Measurements from ENCODE around the gene SLC38A4.

The SLC38A4 gene

DNA sequence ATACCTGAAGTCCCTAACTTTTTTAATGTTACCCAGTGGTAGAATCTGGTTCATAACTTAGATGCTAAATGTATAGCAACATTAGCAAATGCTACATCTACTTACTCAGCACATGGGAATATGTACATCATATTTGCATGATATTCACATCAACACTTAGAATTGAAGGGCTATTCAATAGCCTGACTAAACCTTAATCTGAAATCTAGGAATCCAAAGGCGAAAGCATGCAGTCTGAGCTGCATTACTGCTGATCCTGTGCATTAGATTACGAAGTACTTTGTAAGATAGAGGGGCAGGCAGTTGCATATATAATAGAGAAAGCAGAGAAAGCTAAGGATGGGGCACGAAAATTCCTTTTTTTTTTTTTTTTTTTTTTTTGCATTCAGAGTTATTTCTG, 40.4 kb downstream of the SLC38A4 start:
- in situ Hi-C loops (cut with MboI; ENCODE audit: low pct_unique_long_range_greater_than_20kb, low sequenced_read_pairs, unreplicated experiment): no loop called here
- TF ChIP-seq, protein P1, sequence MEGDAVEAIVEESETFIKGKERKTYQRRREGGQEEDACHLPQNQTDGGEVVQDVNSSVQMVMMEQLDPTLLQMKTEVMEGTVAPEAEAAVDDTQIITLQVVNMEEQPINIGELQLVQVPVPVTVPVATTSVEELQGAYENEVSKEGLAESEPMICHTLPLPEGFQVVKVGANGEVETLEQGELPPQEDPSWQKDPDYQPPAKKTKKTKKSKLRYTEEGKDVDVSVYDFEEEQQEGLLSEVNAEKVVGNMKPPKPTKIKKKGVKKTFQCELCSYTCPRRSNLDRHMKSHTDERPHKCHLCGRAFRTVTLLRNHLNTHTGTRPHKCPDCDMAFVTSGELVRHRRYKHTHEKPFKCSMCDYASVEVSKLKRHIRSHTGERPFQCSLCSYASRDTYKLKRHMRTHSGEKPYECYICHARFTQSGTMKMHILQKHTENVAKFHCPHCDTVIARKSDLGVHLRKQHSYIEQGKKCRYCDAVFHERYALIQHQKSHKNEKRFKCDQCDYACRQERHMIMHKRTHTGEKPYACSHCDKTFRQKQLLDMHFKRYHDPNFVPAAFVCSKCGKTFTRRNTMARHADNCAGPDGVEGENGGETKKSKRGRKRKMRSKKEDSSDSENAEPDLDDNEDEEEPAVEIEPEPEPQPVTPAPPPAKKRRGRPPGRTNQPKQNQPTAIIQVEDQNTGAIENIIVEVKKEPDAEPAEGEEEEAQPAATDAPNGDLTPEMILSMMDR (IDR thresholded peaks at IDR 0.05; ENCODE audit: extremely low read depth, insufficient read depth, missing control alignments): no peak
- no peak for DNase-seq (ENCODE audit: low spot score)

DNA sequence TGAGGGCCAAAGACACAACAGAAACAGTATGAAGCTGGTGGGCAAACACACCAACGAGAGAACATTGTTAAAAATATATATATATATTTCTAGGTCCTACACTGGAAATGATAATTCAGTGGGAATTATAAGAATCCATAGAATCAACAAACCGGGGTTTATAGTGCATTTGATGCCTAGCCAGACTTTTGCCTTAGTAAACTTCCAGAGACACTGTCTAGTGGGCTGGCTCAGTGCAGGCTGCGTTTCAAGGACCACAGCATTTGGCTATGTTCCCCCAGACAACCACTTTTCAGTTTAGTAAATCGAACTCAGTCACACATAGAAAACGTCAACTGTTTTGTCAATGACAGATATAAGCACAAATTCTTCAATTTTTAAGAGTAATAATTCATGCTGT, 41.9 kb downstream of the SLC38A4 start:
- DNase-seq (ENCODE audit: low spot score): no peak
- in situ Hi-C loops (cut with MboI; ENCODE audit: low pct_unique_long_range_greater_than_20kb, low sequenced_read_pairs, unreplicated experiment): no loop called here
- TF ChIP-seq, protein P1 (IDR thresholded peaks at IDR 0.05; ENCODE audit: extremely low read depth, insufficient read depth, missing control alignments): no peak

DNA sequence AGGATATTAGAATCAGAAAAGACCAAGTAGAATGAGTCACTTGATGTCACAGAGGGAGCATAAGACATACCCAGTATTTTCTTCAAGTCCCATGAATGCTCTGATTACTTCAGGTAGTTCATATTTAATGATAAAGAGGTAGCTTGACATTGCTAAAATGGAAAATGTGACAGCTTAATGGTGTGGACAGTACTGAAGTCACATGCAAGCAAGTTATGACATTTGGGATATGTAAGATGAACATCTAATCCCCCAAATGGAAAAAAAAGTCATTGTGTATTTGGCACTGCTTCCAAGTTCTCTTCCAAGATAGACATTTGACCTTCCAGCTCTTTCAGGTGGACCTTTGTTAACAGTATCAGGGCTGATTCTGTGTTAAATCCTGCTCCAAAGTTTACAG, 45.9 kb downstream of the SLC38A4 start:
- in situ Hi-C loops (cut with MboI; ENCODE audit: low pct_unique_long_range_greater_than_20kb, low sequenced_read_pairs, unreplicated experiment): no loop called here
- TF ChIP-seq, protein P1 (IDR thresholded peaks at IDR 0.05; ENCODE audit: extremely low read depth, insufficient read depth, missing control alignments): no peak

DNA sequence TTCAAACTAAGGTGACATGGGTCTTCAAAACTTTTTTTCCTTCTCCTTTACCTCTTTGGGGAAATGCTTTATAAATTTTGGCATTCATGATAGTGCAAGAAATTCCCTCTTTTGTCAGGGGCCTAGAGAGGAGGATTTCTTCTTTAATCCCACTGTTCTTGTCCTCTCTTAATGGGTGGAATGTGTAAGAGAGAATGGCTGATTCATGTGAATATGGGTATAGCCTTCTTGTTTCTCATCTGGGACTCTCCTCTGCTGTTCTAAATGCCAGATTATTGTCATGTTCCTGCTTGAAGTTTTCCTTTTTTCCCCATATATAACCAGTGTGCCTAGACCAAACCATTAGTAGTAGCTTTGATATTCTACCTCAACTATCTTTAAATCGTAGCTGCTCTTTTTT, 46.7 kb downstream of the SLC38A4 start:
- no peak for DNase-seq (ENCODE audit: low spot score)
- TF ChIP-seq, protein P1 (IDR thresholded peaks at IDR 0.05; ENCODE audit: extremely low read depth, insufficient read depth, missing control alignments): no peak
- in situ Hi-C loops (cut with MboI; ENCODE audit: low pct_unique_long_range_greater_than_20kb, low sequenced_read_pairs, unreplicated experiment): no loop called here

More for the DNA sequence above, 45.9 kb downstream of the SLC38A4 start:
- no peak for DNase-seq (ENCODE audit: low spot score)

DNA sequence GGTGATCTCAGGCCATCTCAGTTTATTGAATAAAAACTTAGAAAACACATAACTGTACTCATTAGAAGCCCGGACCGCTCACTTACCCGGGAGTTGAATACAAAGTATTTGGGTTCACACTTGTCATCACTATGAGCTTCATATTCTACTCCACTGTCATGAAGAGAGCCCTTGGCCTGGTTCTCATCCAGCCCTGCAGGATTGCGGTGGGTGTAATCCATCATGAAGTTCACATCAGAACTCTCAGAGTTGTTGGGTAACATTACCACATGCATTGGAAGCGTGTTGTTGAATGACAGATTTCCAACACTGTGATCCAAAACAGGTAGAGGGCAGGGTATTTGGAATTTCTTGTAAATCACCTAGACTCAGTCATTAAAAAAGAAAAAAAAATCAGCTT, 47.4 kb downstream of the SLC38A4 start:
- in situ Hi-C loops (cut with MboI; ENCODE audit: low pct_unique_long_range_greater_than_20kb, low sequenced_read_pairs, unreplicated experiment): no loop called here

DNA sequence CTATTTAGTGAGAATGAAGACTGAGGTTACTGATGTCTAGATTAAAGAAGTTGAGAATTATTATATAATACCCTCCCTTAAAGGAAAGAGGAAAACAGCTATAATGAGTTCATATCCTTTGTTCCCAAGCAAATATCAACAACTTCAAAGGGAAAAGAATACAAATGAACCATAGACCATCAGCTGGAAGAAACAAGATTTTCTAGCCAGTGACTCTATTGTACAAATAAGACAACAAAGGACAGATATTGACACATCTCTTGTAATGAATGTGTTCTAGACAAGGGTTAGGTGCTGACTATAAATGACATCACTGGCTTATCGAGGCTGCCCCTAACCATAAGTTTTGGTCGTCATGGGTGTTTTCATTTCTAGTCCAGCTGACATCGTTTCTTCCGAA, 48.2 kb downstream of the SLC38A4 start:
- no peak for DNase-seq (ENCODE audit: low spot score)
- in situ Hi-C loops (cut with MboI; ENCODE audit: low pct_unique_long_range_greater_than_20kb, low sequenced_read_pairs, unreplicated experiment): no loop called here
- TF ChIP-seq, protein P1 (IDR thresholded peaks at IDR 0.05; ENCODE audit: extremely low read depth, insufficient read depth, missing control alignments): no peak

More for the DNA sequence above, 47.4 kb downstream of the SLC38A4 start:
- DNase-seq (ENCODE audit: low spot score): no peak
- TF ChIP-seq, protein P1 (IDR thresholded peaks at IDR 0.05; ENCODE audit: extremely low read depth, insufficient read depth, missing control alignments): no peak

DNA sequence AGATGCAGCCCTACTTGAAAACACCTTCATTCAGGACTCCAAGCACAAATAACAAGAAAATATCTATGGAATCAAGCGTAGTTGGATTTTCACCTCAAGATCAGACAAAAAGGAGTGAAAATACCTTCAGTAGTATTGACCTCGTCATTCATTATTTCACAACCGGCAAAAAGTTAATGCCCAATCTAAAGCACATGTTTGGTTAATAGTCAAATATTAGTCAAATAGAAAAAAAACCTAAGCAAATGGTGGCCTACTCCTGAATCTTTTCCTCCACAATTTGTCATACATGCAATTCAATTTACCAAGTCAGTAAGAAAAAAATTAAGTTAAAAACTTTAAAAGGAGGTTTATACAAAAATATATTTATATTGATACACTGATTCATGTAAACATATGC, 50.0 kb downstream of the SLC38A4 start:
- in situ Hi-C loops (cut with MboI; ENCODE audit: low pct_unique_long_range_greater_than_20kb, low sequenced_read_pairs, unreplicated experiment): no loop called here
- no peak for DNase-seq (ENCODE audit: low spot score)
- TF ChIP-seq, protein P1 (IDR thresholded peaks at IDR 0.05; ENCODE audit: extremely low read depth, insufficient read depth, missing control alignments): no peak
